GM19035 (cell line): ENCODE data around the gene OTOF.

Experiments
- ATAC-seq: cut with Tn5 transposase; IDR thresholded peaks from one replicate; pipeline ENCODE4 v1.9.1; 2021; ENCODE audit not compliant: unreplicated experiment

The OTOF gene

GRCh38 chr2:26454561-26455001 is 23.3 kb downstream of the OTOF start:
- no peak for ATAC-seq

- ATAC-seq: no peak
Measured at GRCh38 chr2:26453421-26454329, 24.2 kb downstream of the OTOF start.

- ATAC-seq: no peak
Measured at GRCh38 chr2:26451700-26452099, 26.2 kb downstream of the OTOF start.

GRCh38 chr2:26450031-26450635 is 27.8 kb downstream of the OTOF start:
- ATAC-seq: no peak

GRCh38 chr2:26449278-26450030 is 28.5 kb downstream of the OTOF start:
- ATAC-seq: no peak

GRCh38 chr2:26448651-26449050 is 29.3 kb downstream of the OTOF start:
- no peak for ATAC-seq

- no peak for ATAC-seq
Measured at GRCh38 chr2:26444236-26444635, 33.7 kb downstream of the OTOF start.

GRCh38 chr2:26442707-26443106 is 35.2 kb downstream of the OTOF start:
- no peak for ATAC-seq

- ATAC-seq: no peak
Measured at GRCh38 chr2:26442301-26442700, 35.6 kb downstream of the OTOF start.

GRCh38 chr2:26438926-26439325 is 39.0 kb downstream of the OTOF start:
- ATAC-seq: no peak

GRCh38 chr2:26438526-26438925 is 39.4 kb downstream of the OTOF start:
- no peak for ATAC-seq

GRCh38 chr2:26435106-26435505 is 42.8 kb downstream of the OTOF start:
- ATAC-seq: no peak

- no peak for ATAC-seq
Measured at GRCh38 chr2:26432859-26433258, 45.1 kb downstream of the OTOF start.

- ATAC-seq: no peak
Measured at GRCh38 chr2:26432363-26432762, 45.6 kb downstream of the OTOF start.

- no peak for ATAC-seq
Measured at GRCh38 chr2:26430826-26431225, 47.1 kb downstream of the OTOF start.

GRCh38 chr2:26429779-26430578 is 47.9 kb downstream of the OTOF start:
- no peak for ATAC-seq

- no peak for ATAC-seq
Measured at GRCh38 chr2:26428846-26429245, 49.1 kb downstream of the OTOF start.

GRCh38 chr2:26424221-26424620 is 53.7 kb downstream of the OTOF start:
- no peak for ATAC-seq

- no peak for ATAC-seq
Measured at GRCh38 chr2:26423750-26424149, 54.2 kb downstream of the OTOF start.

GRCh38 chr2:26422947-26423629 is 54.8 kb downstream of the OTOF start:
- no peak for ATAC-seq
